GM12873 (cell line): ENCODE results near the gene SLC39A8.

ENCODE experiments used
- TF ChIP-seq, protein P1 (sequence below): IDR thresholded peaks from 2 replicates; pipeline ENCODE4 v1.5.1; 2012; ENCODE audit warnings: low read depth, mild to moderate bottlenecking, moderate library complexity, low read length, control low read depth; ENCODE audit not compliant: insufficient read depth; ENCODE audit errors: missing control alignments

The SLC39A8 gene

DNA sequence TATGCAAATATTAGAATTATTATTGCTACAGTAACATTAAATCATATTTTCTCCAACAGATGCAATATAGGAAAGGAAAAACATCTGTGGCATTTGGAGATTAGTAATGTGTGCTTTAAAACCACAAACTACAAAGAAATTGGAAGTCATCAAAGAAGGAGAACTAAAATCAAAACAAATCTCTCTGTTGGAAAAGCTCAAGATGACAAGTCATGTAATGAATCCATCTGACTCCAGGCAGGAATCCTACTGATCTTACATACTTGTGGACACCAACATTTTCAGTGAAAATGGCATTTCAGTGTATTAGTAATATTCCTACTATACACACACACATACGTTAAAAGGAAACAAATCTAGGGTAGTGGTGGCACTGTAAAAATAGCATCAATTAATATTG lies 98.2 kb downstream of the SLC39A8 start:
- TF ChIP-seq, protein P1, sequence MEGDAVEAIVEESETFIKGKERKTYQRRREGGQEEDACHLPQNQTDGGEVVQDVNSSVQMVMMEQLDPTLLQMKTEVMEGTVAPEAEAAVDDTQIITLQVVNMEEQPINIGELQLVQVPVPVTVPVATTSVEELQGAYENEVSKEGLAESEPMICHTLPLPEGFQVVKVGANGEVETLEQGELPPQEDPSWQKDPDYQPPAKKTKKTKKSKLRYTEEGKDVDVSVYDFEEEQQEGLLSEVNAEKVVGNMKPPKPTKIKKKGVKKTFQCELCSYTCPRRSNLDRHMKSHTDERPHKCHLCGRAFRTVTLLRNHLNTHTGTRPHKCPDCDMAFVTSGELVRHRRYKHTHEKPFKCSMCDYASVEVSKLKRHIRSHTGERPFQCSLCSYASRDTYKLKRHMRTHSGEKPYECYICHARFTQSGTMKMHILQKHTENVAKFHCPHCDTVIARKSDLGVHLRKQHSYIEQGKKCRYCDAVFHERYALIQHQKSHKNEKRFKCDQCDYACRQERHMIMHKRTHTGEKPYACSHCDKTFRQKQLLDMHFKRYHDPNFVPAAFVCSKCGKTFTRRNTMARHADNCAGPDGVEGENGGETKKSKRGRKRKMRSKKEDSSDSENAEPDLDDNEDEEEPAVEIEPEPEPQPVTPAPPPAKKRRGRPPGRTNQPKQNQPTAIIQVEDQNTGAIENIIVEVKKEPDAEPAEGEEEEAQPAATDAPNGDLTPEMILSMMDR = no peak

DNA sequence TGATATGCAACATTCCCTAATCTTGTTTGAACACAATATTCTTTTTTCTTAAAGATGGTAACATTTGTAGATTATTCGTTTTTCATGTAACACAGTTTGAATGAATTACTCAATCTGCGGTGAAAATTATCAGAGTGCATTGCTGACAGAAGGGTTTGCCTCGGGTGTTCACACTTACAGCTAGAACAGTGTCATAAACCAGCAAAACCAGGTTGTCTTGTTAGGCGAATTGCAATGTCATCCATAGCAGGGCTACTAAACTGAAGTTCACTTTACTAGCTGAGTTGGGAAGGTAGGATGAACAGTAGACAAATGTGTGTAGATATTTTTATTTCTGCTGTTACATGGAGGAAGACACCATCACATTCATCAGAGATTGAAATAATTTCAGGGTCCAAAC lies 98.9 kb downstream of the SLC39A8 start:
- TF ChIP-seq, protein P1 = no peak

DNA sequence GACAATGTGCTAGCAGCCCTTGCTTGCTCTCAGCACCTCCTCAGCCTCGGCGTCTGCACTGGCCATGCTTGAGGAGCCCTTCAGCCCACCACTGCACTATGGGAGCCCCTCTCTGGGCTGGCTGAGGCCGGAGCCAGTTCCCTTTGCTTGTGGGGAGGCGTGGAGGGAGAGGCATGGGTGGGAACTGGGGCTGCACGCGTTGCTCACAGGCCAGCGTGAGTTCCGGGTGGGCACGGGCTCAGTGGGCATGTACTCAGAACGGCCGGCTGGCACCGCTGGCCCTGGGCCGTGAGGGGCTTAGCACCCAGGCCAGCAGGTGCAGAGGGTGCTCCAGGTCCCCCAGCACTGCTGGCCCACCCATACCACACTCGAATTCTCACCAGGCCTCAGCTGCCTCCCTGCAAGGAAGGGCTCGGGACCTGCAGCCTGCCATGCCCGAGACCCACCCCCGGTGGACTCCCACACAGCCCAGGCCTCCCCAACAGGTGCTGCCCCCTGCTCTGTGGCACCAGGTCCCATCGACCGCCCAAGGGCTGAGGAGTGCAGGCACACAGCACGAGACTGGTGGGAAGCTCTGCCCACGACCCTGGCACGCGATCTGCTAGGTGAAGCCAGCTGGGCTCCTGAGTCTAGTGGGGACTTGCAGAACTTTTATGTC lies 100.3 kb downstream of the SLC39A8 start:
- TF ChIP-seq, protein P1 = no peak

DNA sequence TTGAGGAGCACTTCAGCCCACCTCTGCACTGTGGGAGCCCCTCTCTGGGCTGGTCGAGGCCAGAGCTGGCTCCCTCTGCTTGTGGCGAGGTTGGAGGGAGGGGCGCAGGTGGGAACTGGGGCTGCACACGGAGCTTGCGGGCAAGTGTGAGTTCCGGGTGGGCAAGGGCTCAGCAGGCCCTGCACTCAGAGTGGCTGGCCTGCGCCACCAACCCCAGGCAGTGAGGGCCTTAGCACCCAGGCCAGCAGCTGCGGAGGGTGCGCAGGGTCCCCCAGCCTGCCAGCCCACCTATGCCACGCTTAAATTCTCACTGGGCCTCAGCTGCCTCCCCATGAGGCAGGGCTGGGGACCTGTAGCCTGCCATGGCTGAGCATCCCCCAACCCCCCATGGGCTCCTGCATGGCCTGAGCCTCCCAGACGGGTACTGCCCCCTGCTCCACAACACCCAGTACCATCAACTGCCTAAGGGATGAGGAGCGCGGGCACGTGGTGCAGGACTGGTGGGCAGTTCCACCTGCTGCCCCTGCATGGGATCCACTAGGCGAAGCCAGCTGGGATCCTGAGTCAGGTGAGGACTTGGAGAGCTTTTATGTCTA lies 110.9 kb downstream of the SLC39A8 start:
- TF ChIP-seq, protein P1 = no peak

DNA sequence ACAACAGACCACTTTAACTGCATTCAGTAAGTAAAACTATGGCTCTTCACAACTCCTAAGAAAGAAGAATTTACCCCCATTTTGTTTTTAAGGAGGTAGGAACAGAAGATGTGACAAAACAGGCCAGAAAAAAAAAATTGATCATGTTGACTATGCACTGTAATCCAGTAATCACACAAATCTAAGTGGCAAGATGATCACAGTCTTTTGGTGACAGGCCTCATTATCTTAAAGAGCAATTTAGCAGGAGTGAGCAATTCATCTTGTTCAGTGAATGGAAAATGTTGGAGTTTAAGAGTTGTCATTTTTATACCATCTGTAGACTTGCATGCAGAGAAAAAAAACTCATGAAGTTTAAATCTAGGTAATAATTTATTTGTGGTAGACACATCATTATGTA lies 115.1 kb downstream of the SLC39A8 start:
- TF ChIP-seq, protein P1 = no peak

DNA sequence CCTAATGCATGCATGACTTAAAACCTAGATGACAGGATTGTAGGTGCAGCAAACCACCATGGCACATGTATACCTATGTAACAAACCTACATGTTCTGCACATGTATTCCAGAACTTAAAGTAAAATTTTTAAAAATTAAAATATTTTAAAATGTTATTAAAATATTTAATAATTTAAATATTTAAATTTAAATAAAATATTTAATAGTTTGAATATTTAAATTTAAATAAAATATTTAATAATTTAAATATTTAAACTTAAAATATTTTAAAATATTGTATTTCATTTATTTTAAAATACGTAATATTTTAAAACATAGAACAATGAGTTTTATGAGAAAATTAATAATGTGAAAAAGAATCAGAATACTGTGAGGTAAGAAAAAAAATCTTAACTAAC lies 117.9 kb downstream of the SLC39A8 start:
- TF ChIP-seq, protein P1 = no peak

DNA sequence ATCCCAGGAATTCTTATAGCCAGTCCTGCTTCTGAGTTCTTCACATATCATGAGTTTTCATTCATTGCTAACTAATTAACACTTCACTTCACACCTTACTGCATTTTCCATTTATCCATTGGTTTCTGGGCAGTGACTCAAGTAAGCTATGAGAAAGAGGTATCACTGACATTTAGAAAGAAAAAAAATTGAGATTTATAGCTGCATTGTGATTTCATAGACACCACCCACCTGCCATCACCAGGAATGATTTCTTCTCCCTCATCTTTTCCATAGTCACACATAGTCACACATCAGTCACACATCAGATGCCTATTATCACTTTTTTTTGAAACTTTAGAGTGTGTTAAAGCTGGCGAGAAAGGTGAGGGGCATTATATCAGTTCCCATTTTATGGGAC lies 121.8 kb downstream of the SLC39A8 start:
- TF ChIP-seq, protein P1 = no peak
